GM12878 (cell line): ENCODE measurements around the gene CDH15. TPM values are rescaled to one million over a fixed set of nuclear protein-coding genes. Genes with fewer than 3 reads are reported as not detected.

Experiments used
- ATAC-seq: fragments of 200-7000 bp; cut with Tn5 transposase; 3 replicates; pipeline ENCODE4 v1.9.1; 2020; ENCODE audit warnings: mild to moderate bottlenecking, moderate library complexity
- BruUV-seq: library from RNA; stranded (reverse); fragments of 400-500 nt; replicated peaks from 2 replicates; lab custom pipeline; 2021; lab: Mats Ljungman, UMichigan
- CTCF ChIA-PET: fragments of 300-600 bp; sonication (Branson Sonifier 250); formaldehyde crosslinking; extraction: SDS; loops from one replicate; lab custom pipeline; 2021; ENCODE audit warnings: inconsistent platforms; lab: Yijun Ruan, JAX
- POLR2A ChIA-PET: fragments of 350-600 bp; formaldehyde crosslinking; extraction: SDS; loops from one replicate; lab custom pipeline; 2021; ENCODE audit warnings: inconsistent platforms; lab: Charles Lee
- RAD21 ChIA-PET: fragments of 300-600 bp; sonication (Branson Sonifier 250); formaldehyde crosslinking; loops from one replicate; lab custom pipeline; 2023; ENCODE audit warnings: antibody characterized with exemption; ENCODE audit not compliant: unreplicated experiment; lab: Charles Lee
- SMC1A ChIA-PET: fragments of 300-600 bp; sonication (Branson Sonifier 250); formaldehyde crosslinking; loops from one replicate; lab custom pipeline; 2023; ENCODE audit not compliant: unreplicated experiment, uncharacterized antibody; lab: Charles Lee
- DNase-seq: peaks from one replicate; pipeline ENCODE4 v3.0.0-alpha.2; 2011; ENCODE audit warnings: low read depth, low spot score
- FAIRE-seq: peaks from 3 replicates; lab custom pipeline; 2011; peaks lifted over from hg19 to GRCh38; lab: Jason Lieb, UNC
- H2AFZ ChIP-seq: 2 replicates; pipeline ENCODE4 v1.6.0; 2011; ENCODE audit warnings: low read depth, low read length, control low read depth; ENCODE audit not compliant: control insufficient read depth
- H3K27ac ChIP-seq: 2 replicates; pipeline ENCODE4 v1.5.1; 2011; ENCODE audit warnings: control low read depth; ENCODE audit not compliant: control insufficient read depth, insufficient read depth
- H3K27me3 ChIP-seq, 2 experiments: replicated peaks in 1 of 2; 2 replicates each; pipeline versions ENCODE4 v1.6.0 to v1.6.1; 2011; ENCODE audit warnings: low read length in 1 of 2; ENCODE audit not compliant: control insufficient read depth in 2 of 2, insufficient read depth in 2 of 2
- H3K36me3 ChIP-seq, 2 experiments: 2 replicates each; pipeline ENCODE4 v1.5.1; 2011; ENCODE audit warnings: low read length in 1 of 2; ENCODE audit not compliant: control insufficient read depth in 2 of 2, insufficient read depth in 2 of 2
- H3K4me1 ChIP-seq: 2 replicates; pipeline ENCODE4 v1.6.1; 2011; ENCODE audit warnings: mild to moderate bottlenecking, low read length, moderate library complexity, mixed read lengths; ENCODE audit not compliant: control insufficient read depth, insufficient read depth
- H3K4me2 ChIP-seq: 2 replicates; pipeline ENCODE4 v1.6.0; 2011; ENCODE audit warnings: control low read depth; ENCODE audit not compliant: control insufficient read depth, insufficient read depth
- H3K4me3 ChIP-seq: fragments of 200-600 bp; sonication (generic); 2 replicates; pipeline ENCODE4 v1.5.1; 2016
- H3K79me2 ChIP-seq: 2 replicates; pipeline ENCODE4 v1.6.0; 2011; ENCODE audit warnings: low read length; ENCODE audit not compliant: control insufficient read depth, insufficient read depth
- H3K9ac ChIP-seq: 2 replicates; pipeline ENCODE4 v1.8.0; 2011; ENCODE audit warnings: low read length, control low read depth, mixed read lengths; ENCODE audit not compliant: control insufficient read depth, insufficient read depth
- H3K9me3 ChIP-seq: replicated peaks from 3 replicates; pipeline ENCODE4 v1.5.1; 2011; ENCODE audit warnings: mild to moderate bottlenecking, low read length; ENCODE audit not compliant: control insufficient read depth, insufficient read depth
- H4K20me1 ChIP-seq: 2 replicates; pipeline ENCODE4 v1.6.0; 2011; ENCODE audit not compliant: control insufficient read depth, insufficient read depth
- BCL11A ChIP-seq: IDR thresholded peaks from 2 replicates; pipeline ENCODE4 v1.6.1; 2011; ENCODE audit warnings: low read depth, low read length
- HDGF ChIP-seq: fragments of 450-650 bp; IDR thresholded peaks from 2 replicates; pipeline ENCODE4 v1.6.1; 2016; ENCODE audit warnings: antibody characterized with exemption
- KDM1A ChIP-seq: fragments of 200-600 bp; sonication (generic); IDR thresholded peaks from 2 replicates; pipeline ENCODE4 v1.6.1; 2016; ENCODE audit warnings: borderline replicate concordance
- MTA3 ChIP-seq: IDR thresholded peaks from 2 replicates; pipeline ENCODE4 v1.6.1; 2012; ENCODE audit warnings: low read length, inconsistent platforms, borderline replicate concordance
- SMAD1 ChIP-seq: fragments of 450-650 bp; IDR thresholded peaks from 2 replicates; pipeline ENCODE4 v1.6.1; 2018; ENCODE audit warnings: mild to moderate bottlenecking, low read depth; ENCODE audit not compliant: partially characterized antibody
- ZNF207 ChIP-seq: fragments of 450-650 bp; IDR thresholded peaks from 2 replicates; pipeline ENCODE4 v1.6.1; 2014; ENCODE audit warnings: antibody characterized with exemption, mild to moderate bottlenecking, borderline replicate concordance
- WGBS: methylation state at CpG from one replicate; pipeline ENCODE4 v1.1.6; 2016; ENCODE audit warnings: low lambda C conversion rate; ENCODE audit not compliant: insufficient replicate concordance, insufficient coverage; ENCODE audit errors: missing lambda C conversion rate; 5-methylcytosine and 5-hydroxymethylcytosine counted together
- in situ Hi-C: fragments of 300-500 bp; cut with MboI; formaldehyde crosslinking; loops from 9 replicates; pipeline ENCODE4 v1.14.3; 2018; ENCODE audit warnings: mixed read lengths
- intact Hi-C: fragments of 100-400 bp; cut with micrococcal nuclease; formaldehyde crosslinking; loops from one replicate; pipeline ENCODE4 v1.14.2; 2022; ENCODE audit not compliant: unreplicated experiment
- polyA plus RNA-seq, 11 experiments: library from polyadenylated mRNA; depleted of rRNA in 4 of 11; unstranded in 6 of 11; stranded (reverse) in 5 of 11; fragments of >200 nt; fragmentation: Nextera tagmentation in 4 of 11; fragmentation: Illumina TruSeq in 1 of 11; extraction: Ambion mirVana in 4 of 11; extraction: Trizol in 1 of 11; gene quantifications; 1 replicate in 1 of 11; 2 replicates in 10 of 11; pipeline versions ENCODE4 v1.2.1 to v1.2.3, GENCODE V29; 2011 to 2016; ENCODE audit warnings: inconsistent platforms in 2 of 11, missing spikeins in 2 of 11, low read depth in 1 of 11
- total RNA-seq, 4 experiments: library from RNA; depleted of rRNA in 3 of 4; stranded (reverse); fragments of >200 nt in 3 of 4; fragmentation: Illumina TruSeq in 1 of 4; extraction: Trizol in 1 of 4; gene quantifications; 2 replicates each; pipeline versions ENCODE4 v1.2.1 to v1.2.3, GENCODE V29; 2013 to 2021
- TF ChIP-seq, protein P1 (sequence below): fragments of 450-650 bp; IDR thresholded peaks from 2 replicates; pipeline ENCODE4 v1.6.1; 2017; ENCODE audit warnings: mild to moderate bottlenecking, moderate library complexity

Gene CDH15
- total and polyA plus RNA-seq, 10 of the 15 experiments (the other 5 are each of a cell fraction or from before 2014, with no cell fraction given) = 0.02 to 0.06 TPM; not detected in 8

DNA sequence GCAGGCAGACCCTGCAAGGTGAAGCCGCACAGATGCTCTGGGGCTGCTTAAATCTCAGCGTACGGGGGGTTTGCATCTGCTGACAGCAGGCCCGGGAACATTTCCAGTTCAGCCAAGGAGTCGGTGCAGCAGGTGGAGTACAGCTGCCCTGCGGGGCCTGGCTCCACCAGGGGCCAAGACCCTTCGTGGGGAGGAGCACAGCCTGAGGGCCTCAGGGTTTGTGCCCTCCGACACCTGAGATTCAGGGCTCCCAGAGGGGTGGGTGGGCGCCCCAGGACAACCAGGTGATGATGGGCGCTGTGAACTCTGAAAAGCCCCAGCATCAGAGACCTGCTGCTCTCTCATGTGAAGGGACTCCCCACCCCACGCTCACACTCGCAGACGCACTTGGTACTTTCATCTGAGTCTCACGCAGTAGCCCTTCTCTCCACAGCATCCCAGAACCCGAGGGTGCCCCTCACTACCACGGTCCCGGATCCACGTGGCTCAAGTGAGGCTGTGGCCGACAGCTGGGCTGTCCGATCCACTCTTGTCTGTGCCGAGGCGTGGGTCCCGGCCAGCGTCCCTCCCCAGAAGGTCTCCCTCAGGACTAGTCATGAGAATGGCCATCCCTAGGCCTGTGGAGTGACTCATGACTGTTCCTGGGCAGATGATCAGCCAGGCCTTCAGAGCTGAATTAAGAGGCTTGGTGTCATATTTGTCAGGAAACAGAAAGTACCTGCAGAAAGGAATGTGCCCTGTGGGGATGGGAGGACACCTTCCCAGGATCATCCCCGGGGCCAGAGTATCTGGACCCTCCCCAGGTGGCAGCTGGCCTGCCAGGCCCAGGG lies 48.3 kb upstream of the CDH15 start:
- no peak overlapping the region for H3K4me2 ChIP-seq
- SMC1A ChIA-PET = no interaction called here
- ATAC-seq (no peak), FAIRE-seq (no peak), DNase-seq (no peak)
- no peak for TF ChIP-seq KDM1A
- no peak for TF ChIP-seq HDGF
- TF ChIP-seq BCL11A = no peak
- no peak for TF ChIP-seq ZNF207
- TF ChIP-seq MTA3 = no peak
- TF ChIP-seq, protein P1, sequence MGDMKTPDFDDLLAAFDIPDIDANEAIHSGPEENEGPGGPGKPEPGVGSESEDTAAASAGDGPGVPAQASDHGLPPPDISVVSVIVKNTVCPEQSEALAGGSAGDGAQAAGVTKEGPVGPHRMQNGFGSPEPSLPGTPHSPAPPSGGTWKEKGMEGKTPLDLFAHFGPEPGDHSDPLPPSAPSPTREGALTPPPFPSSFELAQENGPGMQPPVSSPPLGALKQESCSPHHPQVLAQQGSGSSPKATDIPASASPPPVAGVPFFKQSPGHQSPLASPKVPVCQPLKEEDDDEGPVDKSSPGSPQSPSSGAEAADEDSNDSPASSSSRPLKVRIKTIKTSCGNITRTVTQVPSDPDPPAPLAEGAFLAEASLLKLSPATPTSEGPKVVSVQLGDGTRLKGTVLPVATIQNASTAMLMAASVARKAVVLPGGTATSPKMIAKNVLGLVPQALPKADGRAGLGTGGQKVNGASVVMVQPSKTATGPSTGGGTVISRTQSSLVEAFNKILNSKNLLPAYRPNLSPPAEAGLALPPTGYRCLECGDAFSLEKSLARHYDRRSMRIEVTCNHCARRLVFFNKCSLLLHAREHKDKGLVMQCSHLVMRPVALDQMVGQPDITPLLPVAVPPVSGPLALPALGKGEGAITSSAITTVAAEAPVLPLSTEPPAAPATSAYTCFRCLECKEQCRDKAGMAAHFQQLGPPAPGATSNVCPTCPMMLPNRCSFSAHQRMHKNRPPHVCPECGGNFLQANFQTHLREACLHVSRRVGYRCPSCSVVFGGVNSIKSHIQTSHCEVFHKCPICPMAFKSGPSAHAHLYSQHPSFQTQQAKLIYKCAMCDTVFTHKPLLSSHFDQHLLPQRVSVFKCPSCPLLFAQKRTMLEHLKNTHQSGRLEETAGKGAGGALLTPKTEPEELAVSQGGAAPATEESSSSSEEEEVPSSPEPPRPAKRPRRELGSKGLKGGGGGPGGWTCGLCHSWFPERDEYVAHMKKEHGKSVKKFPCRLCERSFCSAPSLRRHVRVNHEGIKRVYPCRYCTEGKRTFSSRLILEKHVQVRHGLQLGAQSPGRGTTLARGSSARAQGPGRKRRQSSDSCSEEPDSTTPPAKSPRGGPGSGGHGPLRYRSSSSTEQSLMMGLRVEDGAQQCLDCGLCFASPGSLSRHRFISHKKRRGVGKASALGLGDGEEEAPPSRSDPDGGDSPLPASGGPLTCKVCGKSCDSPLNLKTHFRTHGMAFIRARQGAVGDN = no peak
- no peak for TF ChIP-seq SMAD1
- no peak overlapping the region for H3K9ac ChIP-seq
- H3K79me2 ChIP-seq = no peaks in the 10 kb centered on the region
- H3K4me3 ChIP-seq = no peak overlapping the region
- 94% methylated on average over 25 of the region's 25 CpGs for WGBS
- no peaks in the 10 kb centered on the region for H4K20me1 ChIP-seq
- intact Hi-C loops (no loop called here), in situ Hi-C loops (no loop called here)
- no peaks in the 10 kb centered on the region; the same call in 2 of the 3 replicates for H3K9me3 ChIP-seq
- H3K27me3 ChIP-seq = no peaks in the 10 kb centered on the region
- peaks cover 5% of the 10 kb centered on the region; the same call in 1 of the 2 replicates for H3K4me1 ChIP-seq
- POLR2A ChIA-PET = no interaction called here
- H3K27ac ChIP-seq = 0 out of 2 replicates have a peak overlapping the region, but pooled peaks have one; percentile 13
- CTCF ChIA-PET = no interaction called here
- peaks cover 10% of the 10 kb centered on the region in 2 experiments; a peak in 3 of 4 replicates for H3K36me3 ChIP-seq
- no TSS peak for BruUV-seq
- H2AFZ ChIP-seq = no peak overlapping the region
- RAD21 ChIA-PET = no interaction called here
